Measurements from ENCODE around the gene ZNF709.
A peak's percentile ranks its signal among the peaks of the same experiment; 100 is the strongest.
"Not testable (repeated sequence)": the region's sequence is repeated elsewhere in the genome, so short reads cannot be mapped to it uniquely, and the experiment has no call there.

The ZNF709 gene

DNA sequence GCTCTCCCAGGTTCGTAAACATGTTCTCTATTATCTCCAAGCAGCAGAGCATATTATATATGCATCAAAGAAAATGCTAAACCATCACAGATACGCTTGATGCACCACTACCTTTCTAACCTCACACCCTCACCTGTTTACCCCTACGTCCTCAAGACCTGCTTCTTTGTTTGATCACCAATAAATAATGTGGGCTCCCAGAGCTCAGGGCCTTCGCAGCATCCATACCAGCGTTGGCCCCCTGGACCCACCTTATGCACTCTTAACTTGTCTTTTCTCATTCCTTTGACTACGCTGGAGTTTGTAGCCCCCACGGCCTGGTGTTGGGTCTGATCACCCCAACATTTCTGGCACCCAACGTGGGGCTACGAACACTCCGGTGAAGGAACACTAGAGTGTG, 33.8 kb downstream of the ZNF709 start:
- no peak for DNase-seq

DNA sequence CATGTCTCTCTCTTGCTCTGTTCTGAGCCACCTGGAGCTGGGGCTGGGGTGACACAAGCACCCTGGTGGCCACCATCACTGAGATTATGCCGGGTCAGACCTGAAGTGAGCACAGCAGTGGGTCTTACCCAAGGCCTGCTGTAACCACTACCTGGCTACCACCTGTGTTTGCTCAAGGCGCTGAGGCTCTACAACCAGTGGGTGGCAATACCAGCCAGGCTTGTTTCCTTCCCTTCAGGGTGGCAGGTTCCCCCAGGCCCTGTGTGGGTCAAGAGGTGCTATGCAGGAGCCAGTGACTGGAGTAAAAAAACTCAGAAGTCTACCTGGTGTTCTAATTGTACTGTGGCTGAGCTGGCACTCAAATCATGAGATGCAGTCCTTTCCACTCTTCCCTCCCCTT, 35.8 kb downstream of the ZNF709 start:
- DNase-seq = no peak

DNA sequence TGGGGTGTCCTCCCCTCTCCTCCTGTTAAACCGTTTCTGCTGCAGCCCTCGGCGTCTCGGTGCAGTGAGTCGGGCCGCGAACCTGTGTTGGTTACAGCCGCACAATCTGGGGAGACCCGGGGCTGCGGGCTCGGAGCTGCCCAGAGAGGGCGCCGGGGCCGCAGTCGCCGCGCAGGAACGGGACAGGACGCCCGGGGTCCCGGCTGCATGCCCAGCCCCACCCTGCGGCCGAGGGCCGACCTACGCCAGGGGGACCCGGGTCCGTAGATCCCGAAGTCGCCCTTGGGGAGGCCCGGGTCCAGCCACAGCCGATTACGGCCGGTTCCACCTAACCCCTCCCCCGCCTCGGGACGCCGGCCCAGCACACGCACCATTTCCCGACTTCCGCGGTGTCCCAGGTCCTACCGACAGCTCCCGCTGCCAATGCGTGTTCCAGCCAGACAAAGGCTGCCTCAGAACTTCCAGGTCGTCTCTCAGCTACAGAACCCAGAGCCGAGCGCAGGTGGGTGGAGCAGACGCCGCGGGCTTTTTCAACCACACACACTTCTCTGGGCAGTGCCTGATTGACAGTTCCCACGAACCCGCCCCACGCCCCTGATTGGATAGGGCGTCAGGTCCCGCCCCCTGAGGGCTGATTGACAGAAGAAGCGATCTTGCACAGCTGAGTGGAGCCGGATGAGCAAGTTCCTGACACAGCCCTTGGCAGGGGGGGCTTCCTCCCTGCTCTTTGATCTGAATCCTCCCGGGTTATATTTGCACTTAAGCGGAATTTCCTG, 43.9 kb downstream of the ZNF709 start, which contains the start of gene ZNF443:
ZNF443 (minus strand) TSS at position 481 of the 776 bp plus-strand sequence; CDS start at position 374, 107 bp downstream.
- peak; percentile 100 for DNase-seq

DNA sequence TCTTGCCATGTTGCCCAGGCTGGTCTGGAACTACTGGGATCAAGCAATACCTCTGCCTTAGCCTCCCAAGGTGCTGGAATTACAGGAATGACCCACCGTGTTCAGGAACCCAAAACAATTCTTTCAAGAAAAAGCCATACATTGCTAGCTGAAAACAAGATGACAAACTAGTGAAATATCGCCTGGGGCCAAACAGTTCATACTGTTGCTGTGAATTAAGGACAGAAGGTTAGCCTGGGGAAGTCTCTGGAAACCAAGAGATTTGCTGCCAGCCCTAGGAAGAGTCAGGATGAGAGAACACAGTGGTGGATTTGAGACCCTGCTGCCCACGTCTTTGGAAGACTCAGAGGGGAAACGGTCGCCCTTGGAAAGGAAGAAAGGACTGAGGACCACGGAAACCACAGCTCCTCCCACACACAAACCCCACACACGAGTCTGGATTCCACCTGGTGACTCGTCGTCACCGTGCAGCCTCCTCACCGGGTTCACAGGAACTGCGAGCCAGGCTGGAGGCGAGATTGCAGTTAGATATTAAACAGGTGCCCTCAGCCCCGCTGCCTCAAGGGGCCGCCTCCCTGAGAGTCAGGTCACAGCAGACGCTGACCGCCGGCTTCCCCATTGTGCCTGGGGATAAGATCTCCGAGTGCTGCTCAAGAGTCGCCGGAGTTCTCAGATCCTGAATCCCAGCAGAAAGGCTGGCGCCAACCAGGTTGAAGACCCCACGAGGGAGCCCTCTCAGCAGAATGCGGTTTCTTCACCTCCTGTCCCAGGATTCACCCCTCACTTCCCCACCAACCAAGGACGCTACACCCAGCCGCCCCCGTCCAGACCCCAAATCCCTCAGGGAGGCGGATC, 44.7 kb downstream of the ZNF709 start:
- DNase-seq = peak; percentile 70 to 79

DNA sequence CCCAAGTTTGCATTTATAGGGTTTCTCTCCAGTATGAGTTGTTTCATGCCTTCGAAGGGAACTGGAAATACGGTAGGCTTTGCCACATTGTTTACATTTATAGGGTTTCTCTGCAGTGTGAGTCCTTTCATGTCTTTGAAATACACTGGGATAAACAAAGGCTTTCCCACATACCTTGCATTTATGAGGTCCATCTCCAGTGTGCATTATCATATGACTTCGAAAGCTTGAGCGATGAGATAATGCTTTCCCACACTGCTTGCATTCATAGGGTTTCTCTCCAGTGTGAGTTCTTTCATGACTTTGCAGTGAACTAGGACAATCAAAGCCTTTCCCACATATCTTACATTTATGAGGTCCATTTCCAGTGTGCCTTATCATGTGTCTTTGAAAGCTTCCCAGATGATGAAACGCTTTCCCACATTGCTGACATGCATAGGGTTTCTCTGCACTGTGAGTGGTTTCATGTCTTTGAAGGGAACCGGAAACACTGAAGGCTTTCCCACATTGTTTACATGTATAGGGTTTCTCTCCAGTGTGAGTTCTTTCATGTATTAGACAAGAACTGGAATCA, 53.8 kb downstream of the ZNF709 start:
- DNase-seq = not testable (repeated sequence)

DNA sequence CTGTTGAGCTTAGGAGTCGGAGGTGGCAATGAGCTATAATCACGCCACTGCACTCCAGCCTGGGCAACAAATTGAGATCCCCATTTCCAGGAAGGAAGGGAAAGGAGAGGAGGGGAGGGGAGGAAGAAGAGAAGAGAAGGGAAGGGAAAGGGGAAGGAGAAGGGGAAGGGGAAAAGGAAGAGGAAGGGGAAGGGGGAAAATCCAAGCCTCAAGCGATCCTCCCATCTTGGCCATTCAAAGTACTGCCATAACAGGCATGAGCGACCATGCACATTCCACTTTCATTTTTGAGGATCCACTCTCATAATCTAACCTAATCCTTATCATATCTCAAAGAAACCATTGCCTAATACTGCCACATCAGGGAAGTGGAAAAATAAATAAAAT, 58.7 kb downstream of the ZNF709 start:
- DNase-seq = no peak

DNA sequence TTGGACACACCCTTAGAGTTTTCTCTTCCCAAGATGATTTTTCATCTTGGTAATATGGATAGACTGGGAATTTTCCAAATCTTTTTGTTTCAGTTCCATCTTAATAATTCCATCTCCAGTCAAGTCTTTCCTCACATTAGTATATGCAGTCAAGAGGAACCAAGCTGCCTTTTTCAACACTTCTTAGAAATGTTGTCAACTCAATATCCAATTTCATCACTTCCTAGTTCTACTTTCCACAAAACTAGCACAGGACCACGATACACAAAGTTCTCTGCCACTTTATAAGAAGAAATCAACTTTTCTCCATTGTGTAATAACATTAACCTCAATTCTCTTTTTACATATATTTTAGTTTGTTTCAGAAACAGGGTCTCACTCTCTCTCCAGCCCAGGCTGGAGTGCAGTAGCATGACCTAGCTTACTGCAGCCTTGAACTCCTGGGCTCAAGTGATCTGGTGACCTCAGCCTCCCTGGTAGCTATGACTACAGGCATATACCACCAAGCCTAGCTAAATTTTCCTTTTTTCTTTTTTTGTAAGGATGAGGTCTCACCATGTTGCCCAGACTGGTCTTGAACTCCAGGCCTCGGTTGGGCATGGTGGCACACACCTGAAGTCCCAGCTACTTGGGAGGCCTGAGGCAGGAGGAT, 59.3 kb downstream of the ZNF709 start:
- DNase-seq = no peak

DNA sequence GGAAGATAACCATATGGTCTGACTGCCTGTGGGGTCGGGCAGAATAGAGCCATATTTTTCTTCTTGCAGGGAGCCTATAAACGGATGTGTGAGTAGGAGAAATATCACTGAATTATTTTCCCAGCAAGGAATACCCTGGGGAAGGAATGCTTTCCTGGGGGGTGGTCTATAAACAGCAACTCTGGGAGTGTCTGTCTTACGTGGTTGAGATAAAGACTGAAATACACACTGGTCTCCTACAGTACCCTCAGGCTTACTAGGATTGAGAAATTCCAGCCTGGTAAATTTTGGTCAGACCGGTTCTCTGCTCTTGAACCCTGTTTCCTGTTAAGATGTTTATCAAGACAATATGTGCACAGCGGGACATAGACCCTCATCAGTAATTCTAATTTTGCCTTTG, 67.3 kb downstream of the ZNF709 start:
- DNase-seq = not testable (repeated sequence)

DNA sequence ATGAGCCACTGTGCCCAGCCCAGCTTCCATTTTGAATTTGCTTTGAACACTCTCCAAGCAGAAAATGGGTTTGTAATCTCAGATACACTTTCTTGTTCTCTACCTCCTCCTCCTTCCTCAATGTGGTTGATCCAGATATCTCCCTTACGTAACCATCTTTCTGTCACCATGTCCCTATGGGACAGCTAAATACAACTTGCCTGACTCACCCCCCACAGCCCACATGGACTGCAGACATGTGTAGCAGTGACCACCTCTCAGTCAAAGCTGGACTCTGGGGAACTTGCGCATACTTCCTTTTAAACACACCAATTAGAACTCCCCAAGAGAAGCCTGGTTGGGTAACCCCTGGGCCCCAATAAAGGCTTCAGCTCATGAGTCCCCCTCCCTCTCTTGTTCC, 72.7 kb downstream of the ZNF709 start:
- no peak for DNase-seq
